AG04450 (cell line): ENCODE data around the gene SLAMF6. TPM values are rescaled to one million over a fixed set of nuclear protein-coding genes. Genes with fewer than 3 reads are reported as not detected.

Source experiments
- CTCF ChIA-PET: fragments of 300-600, 350-600 bp; formaldehyde crosslinking; extraction: SDS; loops from one replicate; lab custom pipeline; 2022; ENCODE audit warnings: antibody characterized with exemption, inconsistent platforms; lab: Charles Lee
- POLR2A ChIA-PET: fragments of 350-600 bp; formaldehyde crosslinking; extraction: SDS; loops from one replicate; lab custom pipeline; 2021; ENCODE audit warnings: antibody characterized with exemption, inconsistent platforms; lab: Yijun Ruan, JAX
- DNase-seq: peaks from one replicate; pipeline ENCODE4 v3.0.0-alpha.2; 2011; ENCODE audit warnings: low read depth, low spot score
- H3K27ac ChIP-seq: one replicate; pipeline ENCODE4 v1.5.1; 2012; ENCODE audit warnings: low read depth, low read length, control low read depth
- H3K27me3 ChIP-seq: one replicate; pipeline ENCODE4 v1.6.0; 2012; ENCODE audit warnings: low read length; ENCODE audit not compliant: control insufficient read depth, insufficient read depth
- H3K4me3 ChIP-seq: 2 replicates; pipeline ENCODE4 v1.5.1; 2011; ENCODE audit warnings: mild to moderate bottlenecking, low read depth, low read length, control low read depth
- H3K9me3 ChIP-seq: 2 replicates; pipeline ENCODE4 v1.5.1; 2012; ENCODE audit warnings: low read length; ENCODE audit not compliant: control insufficient read depth, insufficient read depth
- CTCF ChIP-seq: IDR thresholded peaks from 2 replicates; pipeline ENCODE4 v1.5.1; 2011; ENCODE audit warnings: low read depth, low read length, control low read depth, inconsistent platforms
- polyA plus RNA-seq: library from polyadenylated mRNA; depleted of rRNA; stranded (reverse); fragments of >200 nt; gene quantifications from 2 replicates; pipeline ENCODE4 v1.2.3, GENCODE V29; 2011

SLAMF6 gene
- polyA plus RNA-seq, 1 experiment = not detected

GRCh38 chr1:160496334-160496733 is 26.7 kb downstream of the SLAMF6 start:
- Histone ChIP-seq H3K4me3 (no peak overlapping the region), H3K27ac (no peak overlapping the region), H3K27me3 (no peaks in the 10 kb centered on the region), H3K9me3 (no peaks in the 10 kb centered on the region)
- DNase-seq = no peak
- no peak for TF ChIP-seq CTCF
- ChIA-PET POLR2A (no interaction called here), CTCF (no interaction called here)

- ChIA-PET CTCF (no interaction called here), POLR2A (no interaction called here)
- TF ChIP-seq CTCF = peak; percentile 34
- H3K27ac ChIP-seq = no peak overlapping the region
- DNase-seq = no peak
- no peaks in the 10 kb centered on the region for H3K27me3 ChIP-seq
- H3K4me3 ChIP-seq = no peak overlapping the region
- no peaks in the 10 kb centered on the region for H3K9me3 ChIP-seq
Observed at GRCh38 chr1:160494620-160495019, 28.4 kb downstream of the SLAMF6 start.

- Histone ChIP-seq H3K27me3 (no peaks in the 10 kb centered on the region), H3K4me3 (no peak overlapping the region), H3K9me3 (no peaks in the 10 kb centered on the region), H3K27ac (no peak overlapping the region)
- POLR2A ChIA-PET = no interaction called here
- no peak for DNase-seq
- no peak for TF ChIP-seq CTCF
- CTCF ChIA-PET = no interaction called here
Observed at GRCh38 chr1:160492617-160493016, 30.4 kb downstream of the SLAMF6 start.

- ChIA-PET CTCF (no interaction called here), POLR2A (no interaction called here)
- no peaks in the 10 kb centered on the region for H3K27me3 ChIP-seq
- no peaks in the 10 kb centered on the region for H3K9me3 ChIP-seq
- H3K27ac ChIP-seq = no peak overlapping the region
- no peak overlapping the region for H3K4me3 ChIP-seq
- TF ChIP-seq CTCF = no peak
- no peak for DNase-seq
Observed at GRCh38 chr1:160491981-160492380, 31.1 kb downstream of the SLAMF6 start.

GRCh38 chr1:160491017-160491416 is 32.0 kb downstream of the SLAMF6 start:
- Histone ChIP-seq H3K27ac (no peak overlapping the region), H3K9me3 (no peaks in the 10 kb centered on the region), H3K4me3 (no peak overlapping the region), H3K27me3 (no peaks in the 10 kb centered on the region)
- CTCF ChIA-PET = no interaction called here
- no peak for TF ChIP-seq CTCF
- DNase-seq = no peak
- POLR2A ChIA-PET = no interaction called here
